ENCODE measurements around the gene SMTNL2. TPM values are rescaled to one million over a fixed set of nuclear protein-coding genes. Genes with fewer than 3 reads are reported as not detected.

SMTNL2 gene
- total RNA-seq: 8.3 and 8.6 TPM in 2 replicates
- long read RNA-seq, partial matches to known transcripts: 7 of 13 reads
- long read RNA-seq, other reads (novel, unspliced or antisense): 4 of 13 reads

DNA sequence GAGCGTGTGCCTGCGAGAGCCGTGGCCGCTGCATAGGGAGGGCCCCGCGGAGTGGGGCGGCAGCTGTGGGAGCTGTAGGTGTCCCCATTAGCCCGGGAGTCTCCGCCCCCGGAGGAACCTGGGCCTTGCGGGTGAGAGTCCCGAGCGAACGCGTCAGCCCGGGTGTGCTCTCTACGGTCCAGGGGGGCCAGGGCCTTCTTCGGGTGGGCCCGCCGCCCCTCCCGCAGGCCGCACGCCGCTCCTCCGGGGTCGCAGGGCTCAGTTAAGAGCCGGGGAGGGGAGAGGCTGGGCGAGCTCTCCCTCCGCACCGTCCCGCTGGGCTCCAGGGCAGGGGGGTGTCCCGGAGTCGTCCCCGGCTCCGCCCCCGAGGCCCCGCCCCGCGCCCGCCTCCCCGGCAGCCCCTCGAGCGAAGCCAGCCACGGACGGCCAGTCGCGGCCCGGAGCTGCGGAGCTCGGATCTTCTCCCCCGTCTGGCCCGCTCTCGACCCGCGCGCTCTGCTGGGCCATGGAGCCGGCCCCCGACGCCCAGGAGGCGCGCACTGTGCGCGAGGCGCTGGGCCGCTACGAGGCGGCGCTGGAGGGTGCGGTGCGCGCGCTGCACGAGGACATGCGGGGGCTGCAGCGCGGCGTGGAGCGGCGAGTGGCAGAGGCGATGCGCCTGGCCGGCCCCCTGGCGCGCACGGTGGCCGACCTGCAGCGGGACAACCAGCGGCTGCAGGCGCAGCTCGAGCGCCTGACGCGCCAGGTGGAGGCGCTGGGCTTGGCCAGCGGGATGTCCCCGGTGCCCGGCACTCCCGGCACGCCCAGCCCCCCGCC, at the start of gene SMTNL2:
Gene SMTNL2, plus strand, starts transcription at position 429 of the 816 bp plus-strand sequence. Its CDS starts 77 bp downstream, at position 506.
- TF ChIP-seq, protein P1, sequence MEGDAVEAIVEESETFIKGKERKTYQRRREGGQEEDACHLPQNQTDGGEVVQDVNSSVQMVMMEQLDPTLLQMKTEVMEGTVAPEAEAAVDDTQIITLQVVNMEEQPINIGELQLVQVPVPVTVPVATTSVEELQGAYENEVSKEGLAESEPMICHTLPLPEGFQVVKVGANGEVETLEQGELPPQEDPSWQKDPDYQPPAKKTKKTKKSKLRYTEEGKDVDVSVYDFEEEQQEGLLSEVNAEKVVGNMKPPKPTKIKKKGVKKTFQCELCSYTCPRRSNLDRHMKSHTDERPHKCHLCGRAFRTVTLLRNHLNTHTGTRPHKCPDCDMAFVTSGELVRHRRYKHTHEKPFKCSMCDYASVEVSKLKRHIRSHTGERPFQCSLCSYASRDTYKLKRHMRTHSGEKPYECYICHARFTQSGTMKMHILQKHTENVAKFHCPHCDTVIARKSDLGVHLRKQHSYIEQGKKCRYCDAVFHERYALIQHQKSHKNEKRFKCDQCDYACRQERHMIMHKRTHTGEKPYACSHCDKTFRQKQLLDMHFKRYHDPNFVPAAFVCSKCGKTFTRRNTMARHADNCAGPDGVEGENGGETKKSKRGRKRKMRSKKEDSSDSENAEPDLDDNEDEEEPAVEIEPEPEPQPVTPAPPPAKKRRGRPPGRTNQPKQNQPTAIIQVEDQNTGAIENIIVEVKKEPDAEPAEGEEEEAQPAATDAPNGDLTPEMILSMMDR (IDR thresholded peaks at IDR 0.05; ENCODE audit: unreplicated experiment): no peak

DNA sequence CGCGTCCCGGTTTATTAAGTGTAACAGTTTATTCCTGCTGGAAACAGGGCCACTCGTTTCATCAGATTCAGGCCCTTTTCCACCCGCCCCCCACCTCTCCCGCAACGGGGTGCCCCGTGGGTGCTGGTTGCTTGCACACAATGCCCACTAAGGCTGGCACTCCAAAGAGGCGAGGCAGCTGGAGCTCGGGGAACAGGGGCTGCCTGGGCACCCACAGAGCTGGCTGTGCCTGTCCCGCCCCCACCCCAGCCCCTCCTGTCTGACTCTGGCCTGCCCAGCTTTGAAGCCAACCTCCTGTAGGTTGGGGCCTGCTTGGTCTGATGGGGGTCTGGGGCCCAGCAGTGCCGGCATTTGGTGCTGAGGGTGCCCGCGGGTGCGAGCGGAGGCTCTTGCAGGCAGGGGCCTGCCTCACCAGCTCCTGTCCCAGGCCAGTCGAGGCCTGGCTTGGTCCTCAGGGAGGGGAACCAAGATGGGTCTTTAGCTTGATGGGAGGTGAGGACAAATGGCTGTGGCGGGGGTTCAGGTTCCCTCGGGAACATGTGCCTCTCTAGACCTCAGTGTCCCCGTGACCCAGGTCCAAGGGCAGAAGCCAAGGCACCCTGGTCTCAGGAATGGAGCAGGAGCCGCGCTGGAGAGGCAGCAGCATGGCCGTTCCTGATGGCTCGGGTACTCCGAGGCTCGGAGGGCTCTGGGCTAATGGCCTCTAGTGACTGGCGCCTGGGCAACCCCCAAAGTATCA, 49.2 kb upstream of the SMTNL2 start:
- peaks cover 18% of the 10 kb centered on the region for H3K27me3 Mint-ChIP-seq
- TF ChIP-seq, protein P1 (IDR thresholded peaks at IDR 0.05; ENCODE audit: unreplicated experiment): no peak

More for the DNA sequence above, at the start of gene SMTNL2:
- Mint-ChIP-seq H3K27me3 (peaks cover 39% of the 10 kb centered on the region), H3K9me3 (ENCODE audit: low read depth) (no peaks in the 10 kb centered on the region), H3K4me1 (ENCODE audit: low read depth) (peaks cover 33% of the 10 kb centered on the region), H3K4me3 (ENCODE audit: low read depth) (peak within 1 kb of the TSS; percentile 84), H3K27ac (peak within 1 kb of the TSS; percentile 96), H3K36me3 (ENCODE audit: insufficient read depth) (no peaks in the 10 kb centered on the region)
- peak; percentile 33 for DNase-seq (ENCODE audit: low spot score, unreplicated experiment)

GRCh38 chr17:4535667-4536258, 48.6 kb upstream of the SMTNL2 start:
- no peak overlapping the region for H3K4me3 Mint-ChIP-seq (ENCODE audit: low read depth)
- peaks cover 18% of the 10 kb centered on the region for H3K27me3 Mint-ChIP-seq
- H3K9me3 Mint-ChIP-seq (ENCODE audit: low read depth): no peaks in the 10 kb centered on the region
- TF ChIP-seq, protein P1 (IDR thresholded peaks at IDR 0.05; ENCODE audit: unreplicated experiment): no peak
- H3K27ac Mint-ChIP-seq: no peak overlapping the region
- peaks cover 4% of the 10 kb centered on the region for H3K4me1 Mint-ChIP-seq (ENCODE audit: low read depth)
- no peak for DNase-seq (ENCODE audit: low spot score, unreplicated experiment)
- H3K36me3 Mint-ChIP-seq (ENCODE audit: insufficient read depth): peaks cover 1% of the 10 kb centered on the region

More for the DNA sequence above, 49.2 kb upstream of the SMTNL2 start:
- no peak overlapping the region for H3K27ac Mint-ChIP-seq
- H3K4me1 Mint-ChIP-seq (ENCODE audit: low read depth): peaks cover 4% of the 10 kb centered on the region
- H3K4me3 Mint-ChIP-seq (ENCODE audit: low read depth): no peak overlapping the region
- H3K36me3 Mint-ChIP-seq (ENCODE audit: insufficient read depth): peaks cover 1% of the 10 kb centered on the region
- no peak for DNase-seq (ENCODE audit: low spot score, unreplicated experiment)
- H3K9me3 Mint-ChIP-seq (ENCODE audit: low read depth): no peaks in the 10 kb centered on the region

- TF ChIP-seq, protein P1 (IDR thresholded peaks at IDR 0.05; ENCODE audit: unreplicated experiment): no peak
- peaks cover 2% of the 10 kb centered on the region for H3K36me3 Mint-ChIP-seq (ENCODE audit: insufficient read depth)
- peaks cover 18% of the 10 kb centered on the region for H3K27me3 Mint-ChIP-seq
- no peak for DNase-seq (ENCODE audit: low spot score, unreplicated experiment)
- H3K9me3 Mint-ChIP-seq (ENCODE audit: low read depth): no peaks in the 10 kb centered on the region
- peaks cover 4% of the 10 kb centered on the region for H3K4me1 Mint-ChIP-seq (ENCODE audit: low read depth)
- no peak overlapping the region for H3K27ac Mint-ChIP-seq
- no peak overlapping the region for H3K4me3 Mint-ChIP-seq (ENCODE audit: low read depth)
Observed at GRCh38 chr17:4536259-4536741, 48.0 kb upstream of the SMTNL2 start.
